Measurements from ENCODE around the gene LRRC46.

The LRRC46 gene

DNA sequence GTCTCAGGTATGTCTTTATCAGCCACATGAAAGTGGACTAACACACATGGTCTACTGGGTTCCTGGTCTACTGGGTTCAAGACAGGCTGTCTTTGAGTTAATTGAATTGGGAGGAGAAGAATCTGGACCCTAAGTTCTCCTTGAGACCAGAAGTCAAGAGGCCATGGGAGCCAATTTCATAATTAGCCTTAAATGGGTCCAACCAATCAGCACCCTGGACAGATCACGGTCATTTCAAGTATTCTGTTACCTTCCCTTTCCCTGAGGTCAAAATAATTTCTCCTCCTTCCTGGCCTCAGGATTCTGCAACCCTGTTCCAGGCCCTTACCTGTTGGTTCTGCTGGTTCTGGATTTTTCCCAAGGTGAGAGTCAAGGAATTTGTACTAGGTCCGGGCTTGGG lies 33.7 kb upstream of the LRRC46 start:
- no peak for DNase-seq (ENCODE audit: low read depth)
- no peak overlapping the region for H3K4me3 ChIP-seq (ENCODE audit: control insufficient read depth, low read depth, low read length)
- TF ChIP-seq, protein P1, sequence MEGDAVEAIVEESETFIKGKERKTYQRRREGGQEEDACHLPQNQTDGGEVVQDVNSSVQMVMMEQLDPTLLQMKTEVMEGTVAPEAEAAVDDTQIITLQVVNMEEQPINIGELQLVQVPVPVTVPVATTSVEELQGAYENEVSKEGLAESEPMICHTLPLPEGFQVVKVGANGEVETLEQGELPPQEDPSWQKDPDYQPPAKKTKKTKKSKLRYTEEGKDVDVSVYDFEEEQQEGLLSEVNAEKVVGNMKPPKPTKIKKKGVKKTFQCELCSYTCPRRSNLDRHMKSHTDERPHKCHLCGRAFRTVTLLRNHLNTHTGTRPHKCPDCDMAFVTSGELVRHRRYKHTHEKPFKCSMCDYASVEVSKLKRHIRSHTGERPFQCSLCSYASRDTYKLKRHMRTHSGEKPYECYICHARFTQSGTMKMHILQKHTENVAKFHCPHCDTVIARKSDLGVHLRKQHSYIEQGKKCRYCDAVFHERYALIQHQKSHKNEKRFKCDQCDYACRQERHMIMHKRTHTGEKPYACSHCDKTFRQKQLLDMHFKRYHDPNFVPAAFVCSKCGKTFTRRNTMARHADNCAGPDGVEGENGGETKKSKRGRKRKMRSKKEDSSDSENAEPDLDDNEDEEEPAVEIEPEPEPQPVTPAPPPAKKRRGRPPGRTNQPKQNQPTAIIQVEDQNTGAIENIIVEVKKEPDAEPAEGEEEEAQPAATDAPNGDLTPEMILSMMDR (IDR thresholded peaks at IDR 0.05; ENCODE audit: control insufficient read depth, insufficient read depth, low read depth, low read length, missing control alignments): no peak

DNA sequence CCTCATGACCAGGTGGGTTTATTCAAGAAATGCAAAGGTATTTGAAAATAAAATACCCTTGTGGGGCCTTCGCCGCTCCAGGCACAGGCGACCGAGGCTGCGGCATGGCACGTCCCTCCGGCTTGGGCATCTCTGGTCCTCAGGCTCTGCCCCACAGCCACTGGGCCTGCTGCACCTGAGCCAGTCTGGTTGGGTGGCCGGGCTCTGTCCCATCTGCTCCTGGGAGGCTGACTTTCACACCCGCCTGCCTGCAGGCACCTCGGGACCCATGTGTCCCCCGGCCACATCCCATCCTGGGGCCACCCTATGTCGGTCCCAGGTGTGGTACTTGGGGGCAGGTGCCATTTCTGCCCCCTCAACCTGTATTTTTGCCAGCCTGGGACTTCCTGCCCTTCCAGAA lies 30.8 kb upstream of the LRRC46 start:
- H3K4me3 ChIP-seq (ENCODE audit: control insufficient read depth, low read depth, low read length): no peak overlapping the region
- TF ChIP-seq, protein P1 (IDR thresholded peaks at IDR 0.05; ENCODE audit: control insufficient read depth, insufficient read depth, low read depth, low read length, missing control alignments): no peak
- no peak for DNase-seq (ENCODE audit: low read depth)

DNA sequence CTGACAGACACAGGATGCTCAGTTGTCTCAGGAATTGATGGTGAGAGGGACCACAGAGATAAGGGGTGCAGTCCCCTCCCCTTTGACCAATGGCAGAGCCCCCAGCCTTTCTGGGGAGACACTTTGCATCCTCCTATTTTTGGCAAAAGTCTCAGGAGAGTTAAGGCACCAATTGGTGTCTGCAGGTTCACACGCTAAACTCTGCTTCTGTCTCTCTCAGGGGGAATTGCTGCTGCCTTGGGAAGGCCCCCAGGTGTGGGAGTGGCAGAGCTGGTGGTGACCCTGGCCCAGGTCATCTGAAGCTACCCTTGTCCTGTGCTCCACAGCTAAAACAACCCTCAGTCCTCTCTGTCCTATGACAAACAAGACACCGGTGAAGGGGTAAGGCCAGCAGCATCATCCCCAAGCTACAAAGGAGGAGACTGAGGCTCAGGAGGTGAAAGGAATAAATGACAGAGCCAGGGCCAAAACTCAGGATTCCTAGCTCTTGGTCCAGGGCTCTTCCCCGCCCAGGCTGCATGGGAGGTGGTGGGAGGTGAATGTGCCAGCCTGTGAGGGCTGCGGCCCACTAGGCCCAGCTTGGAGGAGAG lies 30.2 kb upstream of the LRRC46 start:
- H3K4me3 ChIP-seq (ENCODE audit: control insufficient read depth, low read depth, low read length): no peak overlapping the region
- no peak for DNase-seq (ENCODE audit: low read depth)
- TF ChIP-seq, protein P1 (IDR thresholded peaks at IDR 0.05; ENCODE audit: control insufficient read depth, insufficient read depth, low read depth, low read length, missing control alignments): no peak

DNA sequence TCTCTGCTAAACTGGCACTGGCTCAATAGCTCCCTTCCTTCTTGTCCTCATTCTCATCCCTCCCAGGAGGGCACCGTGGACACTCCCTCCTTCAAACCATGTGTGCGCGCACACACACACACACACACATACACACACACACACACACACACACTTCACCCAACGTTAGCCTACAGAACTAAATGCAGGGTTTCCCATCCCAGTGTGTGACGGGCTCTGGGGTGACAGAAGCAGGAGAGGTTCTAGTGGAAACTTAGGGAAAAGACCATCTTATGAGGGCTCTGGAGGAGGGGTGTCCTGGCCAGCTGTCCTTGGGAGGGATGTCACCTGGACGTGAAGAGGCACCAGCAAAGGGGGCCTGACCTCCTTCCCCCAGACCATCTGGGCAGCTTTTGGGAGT lies 29.6 kb upstream of the LRRC46 start:
- H3K4me3 ChIP-seq (ENCODE audit: control insufficient read depth, low read depth, low read length): no peak overlapping the region
- DNase-seq (ENCODE audit: low read depth): no peak
- TF ChIP-seq, protein P1 (IDR thresholded peaks at IDR 0.05; ENCODE audit: control insufficient read depth, insufficient read depth, low read depth, low read length, missing control alignments): no peak

DNA sequence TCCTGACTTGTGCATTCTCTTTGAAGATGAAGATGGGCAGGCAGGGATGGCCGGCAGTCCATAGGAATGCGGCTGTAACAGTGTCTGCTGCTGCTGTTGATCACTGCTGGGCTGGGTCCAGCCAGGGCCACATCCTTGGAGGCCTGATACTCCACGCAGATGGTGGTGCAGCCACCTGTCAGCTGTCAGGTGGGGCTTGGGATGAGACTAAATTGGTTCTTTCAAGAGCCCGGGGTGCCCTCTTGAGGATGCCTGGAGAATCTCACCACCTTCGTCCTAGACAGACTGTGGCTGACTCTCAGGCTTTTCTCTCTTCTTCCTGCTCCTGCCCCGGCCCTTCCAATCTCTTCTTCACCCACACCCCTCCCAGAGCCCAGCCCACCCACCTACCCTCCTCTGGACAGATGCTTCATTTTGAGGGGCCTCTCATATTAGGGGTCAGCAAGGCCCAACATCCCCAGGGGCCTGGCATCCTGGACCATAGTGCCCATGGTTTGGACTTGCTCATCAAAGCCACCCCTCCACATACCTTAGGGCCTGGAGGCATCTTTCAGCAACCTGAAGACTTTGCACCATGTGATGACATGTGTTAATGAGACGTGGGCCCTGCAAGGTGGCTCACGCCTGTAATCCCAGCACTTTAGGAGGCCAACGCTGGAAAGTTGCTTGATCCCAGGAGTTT lies 29.0 kb upstream of the LRRC46 start:
- TF ChIP-seq, protein P1 (IDR thresholded peaks at IDR 0.05; ENCODE audit: control insufficient read depth, insufficient read depth, low read depth, low read length, missing control alignments): peak; percentile 66
- H3K4me3 ChIP-seq (ENCODE audit: control insufficient read depth, low read depth, low read length): no peak overlapping the region
- DNase-seq (ENCODE audit: low read depth): peak; percentile 2

DNA sequence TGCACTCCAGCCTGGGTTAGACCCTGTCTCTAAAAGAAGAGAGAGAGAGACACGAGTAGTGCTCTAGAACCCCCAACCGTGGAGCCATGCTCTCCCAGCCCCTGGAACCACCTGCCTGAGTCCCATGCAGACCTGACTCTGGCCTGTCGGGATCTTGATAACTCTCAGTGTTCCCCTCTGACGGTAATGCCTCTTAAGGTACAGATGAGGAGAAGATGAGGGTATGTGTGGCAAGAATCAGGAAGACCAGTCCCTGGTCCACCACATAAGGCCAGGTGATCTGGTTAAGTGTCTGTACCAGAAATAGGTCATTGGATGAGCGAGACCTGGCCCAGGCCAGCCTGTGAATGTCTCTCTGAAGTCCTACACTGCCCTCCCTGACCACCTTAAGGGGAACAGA lies 28.3 kb upstream of the LRRC46 start:
- DNase-seq (ENCODE audit: low read depth): no peak
- H3K4me3 ChIP-seq (ENCODE audit: control insufficient read depth, low read depth, low read length): no peak overlapping the region
- TF ChIP-seq, protein P1 (IDR thresholded peaks at IDR 0.05; ENCODE audit: control insufficient read depth, insufficient read depth, low read depth, low read length, missing control alignments): no peak

All from AG09309 (cell line).